Activated CD8-positive, alpha-beta T cell treated with anti-CD3 and anti-CD28 coated beads, Interleukin-2, amount 10 ng/mL, durations not matched to agents 7 days and 5 days (primary cell): ENCODE data around the gene SPINT4. TPM values are rescaled to one million over a fixed set of nuclear protein-coding genes. Genes with fewer than 3 reads are reported as not detected.
"Not testable (repeated sequence)": the region's sequence is repeated elsewhere in the genome, so short reads cannot be mapped to it uniquely, and the experiment has no call there.

Experiments
- ATAC-seq: fragments of 150-1000 bp; cut with Tn5 transposase; one replicate; pipeline ENCODE4 v1.10.0; 2021; ENCODE audit warnings: moderate library complexity
- CTCF ChIA-PET: fragments of 350-600 bp; sonication (Branson Sonifier 250); formaldehyde crosslinking; loops from one replicate; lab custom pipeline; 2021; ENCODE audit warnings: antibody characterized with exemption; lab: Charles Lee
- POLR2A ChIA-PET: fragments of 350-600 bp; sonication (Branson Sonifier 250); formaldehyde crosslinking; loops from one replicate; lab custom pipeline; 2021; ENCODE audit warnings: antibody characterized with exemption; lab: Charles Lee
- DNase-seq: peaks from one replicate; pipeline ENCODE4 v3.0.0-alpha.2; 2020
- H3K27ac Mint-ChIP-seq: one replicate; pipeline ENCODE4 v1.8.0; 2021; ENCODE audit warnings: mild to moderate bottlenecking, mixed read lengths
- H3K27me3 Mint-ChIP-seq: one replicate; pipeline ENCODE4 v1.8.0; 2021; ENCODE audit warnings: low read depth, mixed read lengths
- H3K36me3 Mint-ChIP-seq: one replicate; pipeline ENCODE4 v1.8.0; 2021; ENCODE audit warnings: low read depth, mixed read lengths
- H3K4me1 Mint-ChIP-seq: one replicate; pipeline ENCODE4 v1.8.0; 2021; ENCODE audit warnings: low read depth, mixed read lengths
- H3K4me3 Mint-ChIP-seq: one replicate; pipeline ENCODE4 v1.8.0; 2021; ENCODE audit warnings: mild to moderate bottlenecking, mixed read lengths
- H3K9me3 Mint-ChIP-seq: one replicate; pipeline ENCODE4 v1.8.0; 2022; ENCODE audit warnings: mixed read lengths; ENCODE audit not compliant: insufficient read depth
- total RNA-seq, 2 experiments: library from RNA; stranded (reverse); gene quantifications; one replicate each; pipeline ENCODE4 v1.2.3, GENCODE V29; 2021

Gene SPINT4
- total RNA-seq, 2 experiments from 2014 or later = not detected

- CTCF ChIA-PET = no interaction called here
- ATAC-seq = no peak
- no peak for DNase-seq
- no peak overlapping the region for H3K27ac Mint-ChIP-seq
- H3K27me3 Mint-ChIP-seq = peaks cover 16% of the 10 kb centered on the region
- POLR2A ChIA-PET = no interaction called here
- H3K36me3 Mint-ChIP-seq = peaks cover 2% of the 10 kb centered on the region
- peaks cover 20% of the 10 kb centered on the region for H3K9me3 Mint-ChIP-seq
- H3K4me3 Mint-ChIP-seq = no peak overlapping the region
- no peaks in the 10 kb centered on the region for H3K4me1 Mint-ChIP-seq
Observed at GRCh38 chr20:45732199-45732598, 10.1 kb downstream of the SPINT4 start.

DNA sequence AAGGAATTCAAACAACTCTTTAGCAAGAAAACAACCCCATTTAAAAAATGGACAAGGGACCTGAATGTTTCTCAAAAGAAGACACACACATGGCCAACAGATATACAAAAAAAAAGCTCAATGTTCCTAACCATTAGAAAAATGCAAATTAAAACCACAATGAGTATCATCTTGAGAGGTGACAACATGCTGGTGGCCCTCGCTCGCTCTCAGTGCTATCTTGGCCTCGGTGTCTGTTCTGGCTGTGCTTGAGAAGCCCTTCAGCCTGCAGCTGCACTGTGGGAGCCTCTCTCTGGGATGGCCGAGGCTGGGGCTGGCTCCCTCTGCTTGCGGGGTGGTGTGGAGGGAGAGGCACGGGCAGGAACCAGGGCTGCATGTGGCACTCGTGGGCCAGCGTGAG is 13.4 kb downstream of the SPINT4 start:
- ATAC-seq (no peak), DNase-seq (no peak)
- CTCF ChIA-PET = no interaction called here
- H3K9me3 Mint-ChIP-seq = peaks cover 20% of the 10 kb centered on the region
- no peaks in the 10 kb centered on the region for H3K4me1 Mint-ChIP-seq
- H3K27ac Mint-ChIP-seq = no peak overlapping the region
- no peak overlapping the region for H3K4me3 Mint-ChIP-seq
- POLR2A ChIA-PET = no interaction called here
- peaks cover 2% of the 10 kb centered on the region for H3K36me3 Mint-ChIP-seq
- H3K27me3 Mint-ChIP-seq = peaks cover 9% of the 10 kb centered on the region

- ChIA-PET CTCF (no interaction called here), POLR2A (no interaction called here)
Observed at GRCh38 chr20:45735988-45736387, 13.8 kb downstream of the SPINT4 start.

GRCh38 chr20:45742596-45742995 is 20.4 kb downstream of the SPINT4 start:
- Mint-ChIP-seq H3K9me3 (no peaks in the 10 kb centered on the region), H3K36me3 (no peaks in the 10 kb centered on the region), H3K4me3 (no peak overlapping the region), H3K27ac (no peak overlapping the region), H3K27me3 (peaks cover 13% of the 10 kb centered on the region), H3K4me1 (no peaks in the 10 kb centered on the region)
- ChIA-PET CTCF (no interaction called here), POLR2A (no interaction called here)
- no peak for ATAC-seq
- no peak for DNase-seq

More at GRCh38 chr20:45735988-45736387, 13.8 kb downstream of the SPINT4 start:
- Mint-ChIP-seq H3K27me3 (peaks cover 9% of the 10 kb centered on the region), H3K36me3 (peaks cover 2% of the 10 kb centered on the region), H3K27ac (no peak overlapping the region), H3K4me1 (no peaks in the 10 kb centered on the region), H3K9me3 (peaks cover 20% of the 10 kb centered on the region), H3K4me3 (no peak overlapping the region)
- no peak for DNase-seq
- ATAC-seq = no peak

- Mint-ChIP-seq H3K4me3 (no peak overlapping the region), H3K4me1 (no peaks in the 10 kb centered on the region), H3K36me3 (no peaks in the 10 kb centered on the region), H3K27ac (no peak overlapping the region), H3K9me3 (no peaks in the 10 kb centered on the region), H3K27me3 (peaks cover 19% of the 10 kb centered on the region)
- ATAC-seq (no peak), DNase-seq (no peak)
- POLR2A ChIA-PET = no interaction called here
- CTCF ChIA-PET = no interaction called here
Observed at GRCh38 chr20:45745015-45745414, 22.9 kb downstream of the SPINT4 start.

- H3K9me3 Mint-ChIP-seq = peaks cover 7% of the 10 kb centered on the region
- no peaks in the 10 kb centered on the region for H3K36me3 Mint-ChIP-seq
- peaks cover 14% of the 10 kb centered on the region for H3K27me3 Mint-ChIP-seq
- no peak overlapping the region for H3K4me3 Mint-ChIP-seq
- no peak for ATAC-seq
- H3K27ac Mint-ChIP-seq = no peak overlapping the region
- no peak for DNase-seq
- POLR2A ChIA-PET = no interaction called here
- H3K4me1 Mint-ChIP-seq = peaks cover 7% of the 10 kb centered on the region
- CTCF ChIA-PET = interaction anchor here (1.7 kb wide), 1 partner anchor 458 kb away, joined by 4 read pairs; no protein-coding TSS in a partner anchor
Observed at GRCh38 chr20:45751721-45752120, 29.6 kb downstream of the SPINT4 start.

DNA sequence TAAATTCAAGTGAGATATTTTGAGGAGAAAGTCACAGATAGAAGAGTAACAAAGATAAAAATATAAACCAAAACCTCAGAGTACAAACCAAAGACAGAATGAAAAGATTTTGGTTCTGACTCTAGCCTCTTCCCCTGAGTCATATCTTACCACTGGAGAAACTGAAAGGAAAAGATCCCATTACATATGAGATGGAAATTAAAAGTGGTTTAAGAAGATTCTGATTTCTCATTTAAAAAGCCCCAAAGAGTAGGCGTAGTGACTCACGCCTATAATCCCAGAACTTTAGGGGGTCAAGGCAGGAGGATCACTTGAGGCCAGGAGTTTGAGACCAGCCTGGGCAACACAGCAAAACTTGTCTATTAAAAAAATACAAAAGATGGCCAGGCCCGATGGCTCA is 30.6 kb downstream of the SPINT4 start:
- H3K9me3 Mint-ChIP-seq = peaks cover 7% of the 10 kb centered on the region
- DNase-seq = no peak
- H3K4me1 Mint-ChIP-seq = peaks cover 7% of the 10 kb centered on the region
- H3K27ac Mint-ChIP-seq = no peak overlapping the region
- no peaks in the 10 kb centered on the region for H3K36me3 Mint-ChIP-seq
- POLR2A ChIA-PET = no interaction called here
- CTCF ChIA-PET = no interaction called here
- peak; percentile 55 for ATAC-seq
- H3K27me3 Mint-ChIP-seq = peaks cover 9% of the 10 kb centered on the region
- no peak overlapping the region for H3K4me3 Mint-ChIP-seq

- Mint-ChIP-seq H3K27me3 (no peaks in the 10 kb centered on the region), H3K4me1 (peaks cover 2% of the 10 kb centered on the region), H3K4me3 (no peak overlapping the region), H3K27ac (no peak overlapping the region), H3K36me3 (no peaks in the 10 kb centered on the region), H3K9me3 (peaks cover 7% of the 10 kb centered on the region)
- DNase-seq (no peak), ATAC-seq (no peak)
- POLR2A ChIA-PET = interaction anchor here (0.6 kb wide), 1 partner anchor 25 kb away, joined by 4 read pairs; no protein-coding TSS in a partner anchor
- CTCF ChIA-PET = interaction anchor here (0.8 kb wide), 1 partner anchor 12 kb away, joined by 3 read pairs; no protein-coding TSS in a partner anchor
Observed at GRCh38 chr20:45758096-45758495, 35.9 kb downstream of the SPINT4 start.

DNA sequence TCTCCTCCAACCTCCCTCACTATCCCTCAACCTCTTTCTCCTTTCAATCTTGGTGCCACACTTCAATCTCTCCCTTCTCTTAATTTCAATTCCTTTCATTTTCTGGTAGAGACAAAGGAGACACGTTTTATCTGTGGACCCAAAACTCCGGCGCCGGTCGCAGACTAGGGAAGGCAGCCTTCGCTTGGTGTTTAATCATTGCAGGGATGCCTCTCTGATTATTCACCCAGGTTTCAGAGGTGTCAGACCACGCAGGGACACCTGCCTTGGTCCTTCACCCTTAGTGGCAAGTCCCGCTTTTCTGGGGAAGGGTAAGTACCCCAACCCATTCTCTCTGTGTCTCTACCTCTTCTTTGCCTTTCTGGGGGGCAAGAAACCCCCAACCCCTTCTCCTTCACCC is 37.8 kb downstream of the SPINT4 start:
- DNase-seq, H3K27ac Mint-ChIP-seq, H3K4me3 Mint-ChIP-seq, ATAC-seq, H3K9me3 Mint-ChIP-seq, H3K27me3 Mint-ChIP-seq, POLR2A ChIA-PET, H3K4me1 Mint-ChIP-seq, H3K36me3 Mint-ChIP-seq, CTCF ChIA-PET: not testable (repeated sequence)

DNA sequence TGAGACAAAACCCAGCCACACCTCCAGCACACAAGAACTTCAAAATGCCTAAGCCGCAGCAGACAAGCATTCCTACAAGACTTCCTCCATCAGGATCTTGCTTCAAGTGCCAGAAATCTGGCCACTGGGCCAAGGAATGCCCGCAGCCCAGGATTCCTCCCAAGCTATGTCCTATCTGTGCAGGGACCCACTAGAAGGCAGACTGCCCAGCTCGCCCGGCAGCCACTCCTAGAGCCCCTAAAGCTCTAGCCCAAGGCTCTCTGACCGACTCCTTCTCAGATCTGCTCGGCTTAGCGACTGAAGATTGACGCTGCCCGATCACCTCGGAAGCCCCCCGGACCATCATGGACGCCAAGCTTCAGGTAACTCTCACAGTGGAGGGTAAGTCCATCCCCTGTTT is 39.8 kb downstream of the SPINT4 start:
- H3K36me3 Mint-ChIP-seq, H3K27me3 Mint-ChIP-seq, H3K4me1 Mint-ChIP-seq, ATAC-seq, H3K27ac Mint-ChIP-seq, H3K9me3 Mint-ChIP-seq, DNase-seq, H3K4me3 Mint-ChIP-seq, POLR2A ChIA-PET: not testable (repeated sequence)
- CTCF ChIA-PET = interaction anchor here (0.9 kb wide), 1 partner anchor 8 kb away, joined by 3 read pairs; no protein-coding TSS in a partner anchor

DNA sequence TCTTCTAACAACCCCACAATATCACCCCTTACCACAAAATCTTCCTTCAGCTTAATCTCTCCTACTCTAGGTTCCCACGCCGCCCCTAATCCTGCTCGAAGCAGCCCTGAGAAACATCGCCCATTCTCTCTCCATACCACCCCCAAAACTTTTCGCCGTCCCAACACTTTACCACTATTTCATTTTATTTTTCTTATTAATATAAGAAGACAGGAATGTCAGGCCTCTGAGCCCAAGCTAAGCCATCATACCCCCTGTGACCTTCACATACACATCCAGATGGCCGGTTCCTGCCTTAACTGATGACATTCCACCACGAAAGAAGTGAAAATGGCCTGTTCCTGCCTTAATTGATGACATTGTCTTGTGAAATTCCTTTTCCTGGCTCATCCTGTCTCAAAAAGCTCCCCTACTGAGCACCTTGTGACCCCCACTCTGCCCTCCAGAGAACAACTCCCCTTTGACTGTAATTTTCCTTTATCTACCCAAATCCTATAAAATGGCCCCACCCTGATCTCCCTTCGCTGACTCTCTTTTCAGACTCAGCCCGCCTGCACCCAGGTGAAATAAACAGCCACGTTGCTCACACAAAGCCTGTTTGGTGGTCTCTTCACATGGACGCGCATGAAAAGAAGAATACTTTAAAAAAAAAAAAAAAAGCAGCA is 42.6 kb downstream of the SPINT4 start:
- H3K9me3 Mint-ChIP-seq, POLR2A ChIA-PET, DNase-seq, H3K4me3 Mint-ChIP-seq, CTCF ChIA-PET, H3K27ac Mint-ChIP-seq, ATAC-seq, H3K27me3 Mint-ChIP-seq, H3K36me3 Mint-ChIP-seq, H3K4me1 Mint-ChIP-seq: not testable (repeated sequence)

DNA sequence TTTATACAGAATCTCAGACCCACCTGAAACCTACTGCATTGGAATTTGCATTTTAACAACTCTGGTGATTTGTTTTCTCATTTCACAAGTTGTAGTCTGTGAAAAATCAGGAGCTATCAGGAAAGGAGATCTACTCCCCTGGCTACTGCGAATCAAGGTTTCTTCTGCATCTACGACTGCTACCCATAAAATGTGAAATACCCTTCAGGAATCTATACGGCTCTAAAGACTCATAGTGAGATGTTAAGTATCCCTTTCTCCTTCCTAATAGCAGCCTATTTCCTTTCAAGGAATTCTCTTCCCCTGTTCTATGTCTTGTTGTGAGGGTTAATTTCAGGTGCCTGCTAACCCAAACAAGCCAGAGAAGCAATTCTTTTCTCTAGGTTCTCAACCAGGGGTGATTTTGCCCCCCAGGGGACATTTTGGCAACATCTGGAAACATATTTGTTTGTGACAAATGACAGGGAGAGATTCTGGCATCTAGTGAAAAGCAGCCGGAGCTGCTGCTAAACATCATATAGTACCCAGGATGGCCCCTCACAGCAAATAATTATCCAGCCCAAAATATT is 43.2 kb downstream of the SPINT4 start:
- CTCF ChIA-PET = interaction anchor here (1.7 kb wide), 1 partner anchor 392 kb away, joined by 4 read pairs; no protein-coding TSS in a partner anchor
- H3K4me1 Mint-ChIP-seq = peaks cover 2% of the 10 kb centered on the region

More for the DNA sequence above, 43.2 kb downstream of the SPINT4 start:
- H3K36me3 Mint-ChIP-seq = no peaks in the 10 kb centered on the region
- H3K27me3 Mint-ChIP-seq = peaks cover 7% of the 10 kb centered on the region
- no peak for DNase-seq
- no peak for ATAC-seq
- POLR2A ChIA-PET = no interaction called here
- H3K4me3 Mint-ChIP-seq = no peak overlapping the region
- no peaks in the 10 kb centered on the region for H3K9me3 Mint-ChIP-seq
- H3K27ac Mint-ChIP-seq = no peak overlapping the region
